Loucy (cell line): ENCODE data around the gene GNB1L.

Experiments
- H2AFZ ChIP-seq: fragments of 200-600 bp; sonication (generic); 2 replicates; pipeline ENCODE4 v1.6.0; 2016; ENCODE audit warnings: antibody characterized with exemption, mild to moderate bottlenecking, low read length, moderate library complexity
- H3F3A ChIP-seq: fragments of 200-600 bp; 2 replicates; pipeline ENCODE4 v1.6.0; 2016; ENCODE audit warnings: antibody characterized with exemption, low read depth, mild to moderate bottlenecking
- H3K27me3 ChIP-seq: fragments of 200-600 bp; sonication (generic); 2 replicates; pipeline ENCODE4 v1.6.1; 2014; ENCODE audit warnings: low read length, mild to moderate bottlenecking; ENCODE audit not compliant: insufficient read depth, poor library complexity, severe bottlenecking
- H3K36me3 ChIP-seq: fragments of 200-600 bp; sonication (generic); 2 replicates; pipeline ENCODE4 v1.6.1; 2016; ENCODE audit warnings: low read length; ENCODE audit not compliant: insufficient read depth
- H3K4me1 ChIP-seq: fragments of 200-600 bp; sonication (generic); 2 replicates; pipeline ENCODE4 v1.5.1; 2014; ENCODE audit warnings: low read length, mild to moderate bottlenecking; ENCODE audit not compliant: insufficient read depth, poor library complexity, severe bottlenecking
- H3K4me2 ChIP-seq: fragments of 200-600 bp; sonication (generic); 2 replicates; pipeline ENCODE4 v1.6.0; 2014; ENCODE audit warnings: antibody characterized with exemption, low read length, low read depth, mild to moderate bottlenecking; ENCODE audit not compliant: poor library complexity, severe bottlenecking
- H3K4me3 ChIP-seq: fragments of 200-600 bp; sonication (generic); 2 replicates; pipeline ENCODE4 v1.5.1; 2014; ENCODE audit warnings: low read length, mild to moderate bottlenecking, mixed read lengths; ENCODE audit not compliant: poor library complexity, severe bottlenecking
- H3K79me2 ChIP-seq: fragments of 200-600 bp; sonication (generic); 2 replicates; pipeline ENCODE4 v1.6.1; 2014; ENCODE audit warnings: low read length; ENCODE audit not compliant: insufficient read depth
- H3K9ac ChIP-seq: fragments of 200-600 bp; sonication (generic); 2 replicates; pipeline ENCODE4 v1.6.0; 2014; ENCODE audit warnings: mild to moderate bottlenecking, low read depth, low read length, moderate library complexity; ENCODE audit not compliant: poor library complexity, severe bottlenecking
- H3K9me2 ChIP-seq: fragments of 200-600 bp; sonication (generic); replicated peaks from 2 replicates; pipeline ENCODE4 v1.6.1; 2016; ENCODE audit warnings: low read depth, low read length, mixed read lengths
- H3K9me3 ChIP-seq: fragments of 200-600 bp; sonication (generic); 2 replicates; pipeline ENCODE4 v1.6.1; 2014; ENCODE audit warnings: mild to moderate bottlenecking, antibody characterized with exemption, low read length, low read depth; ENCODE audit not compliant: insufficient read depth
- H4K20me1 ChIP-seq: fragments of 200-600 bp; sonication (generic); 2 replicates; pipeline ENCODE4 v1.6.0; 2014; ENCODE audit warnings: antibody characterized with exemption, low read length, mild to moderate bottlenecking; ENCODE audit not compliant: insufficient read depth, poor library complexity, severe bottlenecking
- EZH2phosphoT487 ChIP-seq: fragments of 200-600 bp; IDR thresholded peaks from 2 replicates; pipeline ENCODE4 v1.6.1; 2018; ENCODE audit warnings: antibody characterized with exemption, mild to moderate bottlenecking, moderate library complexity, borderline replicate concordance
- TF ChIP-seq, protein P1 (sequence below): fragments of 200-600 bp; sonication (generic); conservative IDR thresholded peaks from 2 replicates; pipeline ENCODE4 v1.5.1; 2014; ENCODE audit warnings: mild to moderate bottlenecking, antibody characterized with exemption, low read length

GNB1L gene

DNA sequence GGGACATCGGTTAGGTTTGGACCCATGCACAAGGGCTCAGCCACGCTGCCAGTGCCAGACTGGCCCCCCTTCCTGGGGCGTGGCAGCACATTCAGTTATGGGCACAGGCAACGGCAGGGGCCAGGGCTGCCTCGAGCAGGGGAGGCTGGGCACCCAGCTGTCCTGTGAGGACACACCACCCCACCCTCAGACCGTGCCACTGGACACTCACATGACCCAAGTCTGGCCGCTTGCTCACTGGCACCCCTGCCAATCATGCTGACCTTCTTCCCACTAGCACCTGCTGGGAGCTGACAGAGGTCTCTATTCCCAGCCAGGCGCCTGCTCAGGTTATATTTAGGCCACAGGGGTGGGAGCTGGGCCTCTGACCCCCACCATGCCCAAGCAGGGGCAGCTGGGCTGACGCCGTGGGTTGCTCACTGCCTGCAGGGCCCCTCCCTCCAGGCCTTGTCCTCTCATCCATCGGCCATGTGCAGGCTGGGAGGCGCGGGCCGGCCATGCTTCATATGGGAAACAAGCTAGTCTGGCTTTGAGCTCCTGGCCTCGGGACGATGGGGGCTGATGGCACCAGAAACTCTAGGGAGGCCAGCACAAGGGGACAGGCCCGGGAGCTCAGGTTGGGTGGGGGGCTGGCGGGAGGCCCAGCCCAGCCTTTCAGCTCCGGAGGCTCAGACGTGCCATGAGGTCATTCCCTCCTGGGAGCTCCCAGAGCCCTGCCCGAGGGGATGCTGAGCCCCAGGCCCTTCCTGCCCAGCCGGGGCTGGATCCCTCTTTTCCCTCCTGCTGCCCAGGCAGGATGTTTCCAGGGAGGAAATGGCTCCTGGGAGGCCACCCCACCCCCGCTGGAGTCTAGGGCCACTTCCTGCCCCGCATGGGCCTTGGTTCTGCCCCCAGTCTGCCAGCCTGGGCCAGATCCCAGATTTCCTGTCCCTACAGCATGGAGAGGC, 109.2 kb downstream of the GNB1L start:
- Histone ChIP-seq H2AFZ (no peak overlapping the region), H3F3A (no peaks in the 10 kb centered on the region), H3K9me3 (no peaks in the 10 kb centered on the region), H4K20me1 (no peaks in the 10 kb centered on the region), H3K4me3 (no peak overlapping the region), H3K9me2 (no peaks in the 10 kb centered on the region), H3K27me3 (no peaks in the 10 kb centered on the region), H3K4me2 (no peak overlapping the region), H3K4me1 (no peaks in the 10 kb centered on the region), H3K36me3 (no peaks in the 10 kb centered on the region), H3K9ac (no peak overlapping the region), H3K79me2 (no peaks in the 10 kb centered on the region)
- TF ChIP-seq EZH2phosphoT487, result no peak
- TF ChIP-seq, protein P1, sequence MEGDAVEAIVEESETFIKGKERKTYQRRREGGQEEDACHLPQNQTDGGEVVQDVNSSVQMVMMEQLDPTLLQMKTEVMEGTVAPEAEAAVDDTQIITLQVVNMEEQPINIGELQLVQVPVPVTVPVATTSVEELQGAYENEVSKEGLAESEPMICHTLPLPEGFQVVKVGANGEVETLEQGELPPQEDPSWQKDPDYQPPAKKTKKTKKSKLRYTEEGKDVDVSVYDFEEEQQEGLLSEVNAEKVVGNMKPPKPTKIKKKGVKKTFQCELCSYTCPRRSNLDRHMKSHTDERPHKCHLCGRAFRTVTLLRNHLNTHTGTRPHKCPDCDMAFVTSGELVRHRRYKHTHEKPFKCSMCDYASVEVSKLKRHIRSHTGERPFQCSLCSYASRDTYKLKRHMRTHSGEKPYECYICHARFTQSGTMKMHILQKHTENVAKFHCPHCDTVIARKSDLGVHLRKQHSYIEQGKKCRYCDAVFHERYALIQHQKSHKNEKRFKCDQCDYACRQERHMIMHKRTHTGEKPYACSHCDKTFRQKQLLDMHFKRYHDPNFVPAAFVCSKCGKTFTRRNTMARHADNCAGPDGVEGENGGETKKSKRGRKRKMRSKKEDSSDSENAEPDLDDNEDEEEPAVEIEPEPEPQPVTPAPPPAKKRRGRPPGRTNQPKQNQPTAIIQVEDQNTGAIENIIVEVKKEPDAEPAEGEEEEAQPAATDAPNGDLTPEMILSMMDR, result no peak

DNA sequence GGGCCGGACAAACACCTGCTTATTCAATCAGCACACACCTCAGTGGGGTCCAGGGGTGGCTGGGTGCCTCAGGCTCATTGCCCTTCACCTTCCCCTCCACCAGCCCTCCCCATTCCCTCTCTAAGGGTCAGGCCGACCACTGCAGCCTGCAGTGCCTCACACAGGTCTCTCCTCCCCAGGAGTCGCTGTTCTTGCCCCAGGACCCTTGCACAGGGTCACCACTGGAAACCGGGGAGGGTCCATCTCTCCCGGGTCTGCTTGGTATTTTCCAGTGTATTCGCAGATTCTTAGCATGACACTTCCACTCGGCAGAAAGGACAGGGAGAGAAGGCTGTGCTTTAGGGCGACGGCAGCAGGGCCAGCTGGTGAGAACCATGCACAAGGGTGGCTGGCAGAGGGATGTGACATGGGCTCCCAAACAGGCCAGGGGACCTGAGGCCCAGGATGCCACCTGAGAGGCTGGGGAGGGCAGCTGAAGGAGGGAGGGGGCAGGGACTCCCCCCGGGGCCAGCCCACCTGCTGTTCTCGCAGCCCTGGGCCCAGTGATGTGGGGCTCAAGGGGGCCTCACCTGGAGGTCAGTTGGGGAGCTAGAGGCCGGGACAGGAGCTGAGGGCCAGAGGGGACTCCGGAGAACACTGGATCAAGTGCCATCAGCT, 110.2 kb downstream of the GNB1L start:
- Histone ChIP-seq H3K27me3 (no peaks in the 10 kb centered on the region), H3K9me3 (no peaks in the 10 kb centered on the region), H3K9me2 (no peaks in the 10 kb centered on the region), H3K4me2 (no peak overlapping the region), H3K4me1 (no peaks in the 10 kb centered on the region), H3K36me3 (no peaks in the 10 kb centered on the region), H4K20me1 (no peaks in the 10 kb centered on the region), H3K9ac (no peak overlapping the region), H2AFZ (no peak overlapping the region), H3F3A (no peaks in the 10 kb centered on the region), H3K79me2 (no peaks in the 10 kb centered on the region), H3K4me3 (no peak overlapping the region)
- TF ChIP-seq, protein P1, result no peak

DNA sequence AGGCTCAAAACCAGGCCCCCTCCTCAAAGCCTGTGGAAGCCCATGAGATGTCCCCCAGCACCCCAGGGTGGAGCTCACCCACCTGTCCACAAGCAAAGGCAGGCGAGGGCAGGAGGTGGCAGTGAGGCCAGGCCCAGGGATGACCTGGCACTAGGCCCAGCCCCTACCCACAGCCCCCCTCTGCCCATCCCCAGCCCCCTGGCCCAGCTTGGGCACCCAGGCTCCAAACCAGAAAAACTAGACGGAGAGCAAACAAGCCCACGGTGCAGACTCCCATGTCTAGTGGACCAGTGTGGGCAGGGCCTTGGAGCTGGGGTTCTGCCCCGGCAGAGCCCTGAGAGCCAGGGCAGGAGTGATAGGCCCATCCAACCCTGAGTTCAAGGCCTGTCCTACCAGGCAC, 111.0 kb downstream of the GNB1L start:
- H3K9ac ChIP-seq, result no peak overlapping the region
- H3F3A ChIP-seq, result no peaks in the 10 kb centered on the region
- H4K20me1 ChIP-seq, result no peaks in the 10 kb centered on the region
- no peak for TF ChIP-seq EZH2phosphoT487
- TF ChIP-seq, protein P1, result no peak
- H3K79me2 ChIP-seq, result no peaks in the 10 kb centered on the region
- H3K27me3 ChIP-seq, result no peaks in the 10 kb centered on the region
- H3K9me3 ChIP-seq, result no peaks in the 10 kb centered on the region
- no peak overlapping the region for H2AFZ ChIP-seq
- H3K4me2 ChIP-seq, result no peak overlapping the region
- no peak overlapping the region for H3K4me3 ChIP-seq
- no peaks in the 10 kb centered on the region for H3K4me1 ChIP-seq
- H3K9me2 ChIP-seq, result no peaks in the 10 kb centered on the region
- no peaks in the 10 kb centered on the region for H3K36me3 ChIP-seq
